SK-N-SH (cell line): ENCODE measurements around the gene GATAD2A. TPM values are rescaled to one million over a fixed set of nuclear protein-coding genes. Genes with fewer than 3 reads are reported as not detected.

Experiments
- CTCF ChIA-PET: fragments of 300-600, 350-600 bp; formaldehyde crosslinking; extraction: SDS; loops from one replicate; lab custom pipeline; 2021; lab: Yijun Ruan, JAX
- POLR2A ChIA-PET: fragments of 350-600 bp; sonication (Branson Sonifier 250); formaldehyde crosslinking; extraction: SDS; loops from one replicate; lab custom pipeline; 2020; ENCODE audit warnings: antibody characterized with exemption, inconsistent platforms; lab: Yijun Ruan, JAX
- DNase-seq: peaks from one replicate; pipeline ENCODE4 v3.0.0; 2012
- H2AFZ ChIP-seq: fragments of 200-600 bp; sonication (generic); 2 replicates; pipeline ENCODE4 v1.8.1; 2016; ENCODE audit warnings: antibody characterized with exemption, mild to moderate bottlenecking, low read depth
- H3F3A ChIP-seq: fragments of 200-600 bp; sonication (generic); replicated peaks from 2 replicates; pipeline ENCODE3; 2016; ENCODE audit warnings: antibody characterized with exemption, mild to moderate bottlenecking; ENCODE audit not compliant: insufficient read depth
- H3K27ac ChIP-seq, 2 experiments: fragments of 200-500 bp in 1 of 2; fragments of 200-600 bp in 1 of 2; sonication (Bioruptor generic) in 1 of 2; sonication (generic), shearing (Covaris generic) in 1 of 2; 2 replicates each; pipeline versions ENCODE4 v1.5.1 to v1.6.1; 2014 to 2016; ENCODE audit warnings: low read depth in 2 of 2, inconsistent platforms in 1 of 2, low read length in 1 of 2, mild to moderate bottlenecking in 1 of 2, mixed read lengths in 1 of 2
- H3K27me3 ChIP-seq: fragments of 200-600 bp; sonication (generic), shearing (Covaris generic); 2 replicates; pipeline ENCODE4 v1.6.1; 2016; ENCODE audit warnings: mixed run types; ENCODE audit not compliant: insufficient read depth
- H3K36me3 ChIP-seq, 2 experiments: fragments of 200-500 bp in 1 of 2; fragments of 200-600 bp in 1 of 2; sonication (Bioruptor generic) in 1 of 2; sonication (generic) in 1 of 2; replicated peaks in 1 of 2; 2 replicates each; pipeline versions ENCODE3 to v1.5.1; 2014 to 2016; ENCODE audit warnings: low read length in 1 of 2, mild to moderate bottlenecking in 1 of 2; ENCODE audit not compliant: insufficient read depth in 2 of 2, control insufficient read depth in 1 of 2
- H3K4me1 ChIP-seq, 2 experiments: fragments of 200-500 bp in 1 of 2; fragments of 200-600 bp in 1 of 2; sonication (Bioruptor generic) in 1 of 2; sonication (generic), shearing (Covaris generic) in 1 of 2; 2 replicates each; pipeline versions ENCODE4 v1.5.1 to v1.6.1; 2014 to 2016; ENCODE audit warnings: low read depth in 1 of 2, low read length in 1 of 2, mixed run types in 1 of 2; ENCODE audit not compliant: insufficient read depth in 2 of 2, control insufficient read depth in 1 of 2
- H3K4me2 ChIP-seq: fragments of 200-600 bp; sonication (generic), shearing (Covaris generic); 2 replicates; pipeline ENCODE4 v1.6.1; 2017; ENCODE audit warnings: mixed run types
- H3K4me3 ChIP-seq, 2 experiments: fragments of 200-500 bp in 1 of 2; fragments of 200-600 bp in 1 of 2; sonication (Bioruptor generic) in 1 of 2; sonication (generic), shearing (Covaris generic) in 1 of 2; 2 replicates each; pipeline versions ENCODE4 v1.5.1 to v1.8.1; 2014 to 2016; ENCODE audit warnings: low read depth in 2 of 2, inconsistent platforms in 1 of 2, low read length in 1 of 2, mild to moderate bottlenecking in 1 of 2, mixed read lengths in 1 of 2, moderate library complexity in 1 of 2
- H3K79me2 ChIP-seq: fragments of 200-600 bp; sonication (generic); 2 replicates; pipeline ENCODE4 v1.8.1; 2017; ENCODE audit warnings: mild to moderate bottlenecking; ENCODE audit not compliant: insufficient read depth
- H3K9ac ChIP-seq: fragments of 200-600 bp; sonication (generic); 2 replicates; pipeline ENCODE4 v1.6.1; 2017; ENCODE audit warnings: mixed run types
- H3K9me2 ChIP-seq: fragments of 200-600 bp; sonication (generic); 2 replicates; pipeline ENCODE4 v1.6.1; 2017; ENCODE audit warnings: mixed run types
- H3K9me3 ChIP-seq: fragments of 200-600 bp; sonication (generic); 2 replicates; pipeline ENCODE4 v1.6.1; 2017; ENCODE audit warnings: mixed run types, mild to moderate bottlenecking, moderate library complexity
- H4K20me1 ChIP-seq: fragments of 200-600 bp; sonication (generic); 2 replicates; pipeline ENCODE4 v1.6.1; 2017; ENCODE audit warnings: mild to moderate bottlenecking, mixed run types; ENCODE audit not compliant: insufficient read depth
- CHD2 ChIP-seq: fragments of 150-350 bp; IDR thresholded peaks from 2 replicates; pipeline ENCODE4 v1.6.1; 2018; ENCODE audit warnings: low read length; ENCODE audit not compliant: partially characterized antibody
- ELF1 ChIP-seq: IDR thresholded peaks from 2 replicates; pipeline ENCODE4 v1.4.0; 2012
- EP300 ChIP-seq, 2 experiments: IDR thresholded peaks; 2 replicates each; pipeline versions ENCODE4 v1.4.0 to v1.6.1; 2012; ENCODE audit warnings: borderline replicate concordance in 1 of 2, low read depth in 1 of 2, low read length in 1 of 2
- FOXJ3 ChIP-seq: sonication (generic); formaldehyde crosslinking; IDR thresholded peaks from 2 replicates; pipeline ENCODE4 v1.5.1; 2020; ENCODE audit warnings: mild to moderate bottlenecking, missing genetic modification reagents
- GABPA ChIP-seq: IDR thresholded peaks from 2 replicates; pipeline ENCODE4 v1.4.0; 2012; ENCODE audit warnings: low read depth, mild to moderate bottlenecking
- MAX ChIP-seq: IDR thresholded peaks from 2 replicates; pipeline ENCODE4 v1.4.0; 2012; ENCODE audit warnings: low read depth
- MXI1 ChIP-seq: IDR thresholded peaks from 2 replicates; pipeline ENCODE4 v1.6.1; 2012; ENCODE audit warnings: mild to moderate bottlenecking, low read depth, low read length, improper control_type of control experiment
- NFIC ChIP-seq: IDR thresholded peaks from 2 replicates; pipeline ENCODE4 v1.4.0; 2012; ENCODE audit warnings: borderline replicate concordance
- RFX5 ChIP-seq: IDR thresholded peaks from 2 replicates; pipeline ENCODE4 v1.6.1; 2012; ENCODE audit warnings: mild to moderate bottlenecking, improper control_type of control experiment, low read length
- SMC3 ChIP-seq: IDR thresholded peaks from 2 replicates; pipeline ENCODE4 v1.6.1; 2012; ENCODE audit warnings: low read depth, low read length, improper control_type of control experiment
- TAF1 ChIP-seq: IDR thresholded peaks from 2 replicates; pipeline ENCODE4 v1.6.1; 2012; ENCODE audit warnings: low read depth, mild to moderate bottlenecking, low read length, moderate library complexity, borderline replicate concordance
- TCF12 ChIP-seq: IDR thresholded peaks from 2 replicates; pipeline ENCODE4 v1.4.0; 2012
- USF1 ChIP-seq: IDR thresholded peaks from 2 replicates; pipeline ENCODE4 v1.4.0; 2012; ENCODE audit warnings: low read depth, borderline replicate concordance
- YY1 ChIP-seq: IDR thresholded peaks from 2 replicates; pipeline ENCODE4 v1.4.0; 2012; ENCODE audit warnings: low read depth, mild to moderate bottlenecking
- WGBS: methylation state at CpG from one replicate; pipeline ENCODE4 v1.1.6; 2017; ENCODE audit warnings: low lambda C conversion rate; 5-methylcytosine and 5-hydroxymethylcytosine counted together
- polyA plus RNA-seq, 3 experiments: library from polyadenylated mRNA; depleted of rRNA; stranded (reverse); fragments of >200 nt; gene quantifications; 2 replicates each; pipeline ENCODE4 v1.2.3, GENCODE V29; 2012
- small RNA-seq, 7 experiments: library from RNA; depleted of rRNA; stranded (forward); fragments of <200 nt; gene quantifications; one replicate each; pipeline ENCODE3, GENCODE V24; 2012
- TF ChIP-seq, protein P1 (sequence below): IDR thresholded peaks from 2 replicates; pipeline ENCODE4 v1.6.1; 2012; ENCODE audit warnings: mild to moderate bottlenecking, low read depth, low read length, moderate library complexity

Gene GATAD2A
- polyA plus RNA-seq, 1 of the 3 experiments (the other 2 are of a cell fraction): 36.6 TPM

DNA sequence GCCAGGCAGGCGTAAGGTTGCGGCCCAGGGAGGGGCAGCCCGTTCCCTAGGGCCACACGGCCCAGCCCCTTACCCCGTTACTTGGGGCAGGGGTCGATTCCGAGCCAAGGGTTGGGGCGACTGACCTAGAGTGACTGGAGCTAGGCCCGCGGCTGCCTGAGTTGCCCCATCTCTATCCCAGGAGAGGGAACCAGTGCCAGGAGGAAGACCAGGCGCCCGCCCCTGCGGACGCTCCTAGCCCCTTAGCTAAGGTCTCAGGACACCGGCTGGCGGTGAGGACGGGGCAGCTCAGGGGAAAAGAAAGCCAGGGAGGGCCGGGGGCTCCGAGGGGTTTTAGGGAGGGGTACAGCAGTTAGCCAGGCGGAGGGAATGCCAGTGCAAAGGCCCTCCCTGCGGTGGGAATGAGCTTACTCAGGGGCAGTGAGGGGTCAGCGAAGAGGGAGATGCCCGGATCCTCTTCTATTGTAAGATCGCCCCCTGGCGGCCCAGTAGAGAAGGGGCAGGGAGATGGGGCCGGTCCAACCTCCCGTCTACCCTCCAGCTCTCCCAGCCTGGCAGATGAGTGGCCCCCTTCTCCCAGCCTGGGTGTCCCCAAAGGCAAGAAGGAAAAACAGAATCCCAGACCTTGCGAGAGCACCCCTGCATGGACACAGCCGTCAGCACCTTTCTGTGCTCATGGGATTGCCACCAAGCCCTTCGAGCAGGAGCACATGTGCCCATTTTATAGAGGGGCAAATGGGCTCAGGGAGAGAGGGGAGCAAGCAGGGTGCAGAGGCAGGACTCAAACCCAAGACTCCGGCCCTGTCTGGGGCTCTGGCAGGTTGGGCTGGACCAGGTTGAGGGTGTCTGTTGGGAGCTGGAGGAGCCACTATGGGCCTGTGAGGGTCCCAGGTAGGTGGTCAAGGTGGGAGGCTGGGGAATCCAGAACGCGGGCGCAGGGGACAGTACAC lies 148.9 kb downstream of the GATAD2A start (continued):
- no peak for TF ChIP-seq USF1

DNA sequence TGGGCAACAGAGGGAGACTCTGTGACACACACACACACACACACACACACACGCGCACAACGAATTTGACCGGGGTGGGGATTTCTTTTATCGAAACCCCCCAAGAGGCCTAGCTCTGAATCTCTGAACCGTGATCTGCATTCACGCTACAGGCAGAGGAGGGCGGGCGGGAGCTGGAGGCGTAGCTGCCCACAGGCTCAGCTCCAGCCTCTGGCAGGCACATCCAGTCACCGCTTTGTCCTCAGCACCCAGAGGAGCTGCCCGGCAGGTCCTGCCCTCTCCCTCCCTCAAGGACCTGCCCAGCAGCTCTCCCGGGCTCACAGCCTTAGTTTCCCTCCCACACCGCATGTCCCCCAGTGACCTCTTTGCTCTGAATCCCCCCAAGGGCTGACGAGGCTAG lies 152.6 kb downstream of the GATAD2A start:
- H3K9me2 ChIP-seq: no peaks in the 10 kb centered on the region
- H3K4me1 ChIP-seq: no peaks in the 10 kb centered on the region; a peak in 1 of 4 replicates
- no peaks in the 10 kb centered on the region for H3F3A ChIP-seq
- no peak overlapping the region for H3K4me3 ChIP-seq
- H3K36me3 ChIP-seq: no peaks in the 10 kb centered on the region
- H3K9ac ChIP-seq: no peak overlapping the region
- ChIA-PET CTCF (interaction anchor here (0.6 to 15.7 kb wide), 3 partner anchors 24 to 1925 kb away, joined by 4 to 258 read pairs (median 5); partner anchors contain the start of genes CILP2, GMIP and YJEFN3), POLR2A (no interaction called here)
- H2AFZ ChIP-seq: no peak overlapping the region
- no peak overlapping the region for H3K4me2 ChIP-seq
- H3K27ac ChIP-seq: no peak overlapping the region
- H3K79me2 ChIP-seq: no peaks in the 10 kb centered on the region
- no peaks in the 10 kb centered on the region for H4K20me1 ChIP-seq
- DNase-seq: no peak
- no peaks in the 10 kb centered on the region for H3K9me3 ChIP-seq
- WGBS: 87% methylated on average over 11 of the region's 15 CpGs
- no peaks in the 10 kb centered on the region for H3K27me3 ChIP-seq
- TF ChIP-seq, protein P1, sequence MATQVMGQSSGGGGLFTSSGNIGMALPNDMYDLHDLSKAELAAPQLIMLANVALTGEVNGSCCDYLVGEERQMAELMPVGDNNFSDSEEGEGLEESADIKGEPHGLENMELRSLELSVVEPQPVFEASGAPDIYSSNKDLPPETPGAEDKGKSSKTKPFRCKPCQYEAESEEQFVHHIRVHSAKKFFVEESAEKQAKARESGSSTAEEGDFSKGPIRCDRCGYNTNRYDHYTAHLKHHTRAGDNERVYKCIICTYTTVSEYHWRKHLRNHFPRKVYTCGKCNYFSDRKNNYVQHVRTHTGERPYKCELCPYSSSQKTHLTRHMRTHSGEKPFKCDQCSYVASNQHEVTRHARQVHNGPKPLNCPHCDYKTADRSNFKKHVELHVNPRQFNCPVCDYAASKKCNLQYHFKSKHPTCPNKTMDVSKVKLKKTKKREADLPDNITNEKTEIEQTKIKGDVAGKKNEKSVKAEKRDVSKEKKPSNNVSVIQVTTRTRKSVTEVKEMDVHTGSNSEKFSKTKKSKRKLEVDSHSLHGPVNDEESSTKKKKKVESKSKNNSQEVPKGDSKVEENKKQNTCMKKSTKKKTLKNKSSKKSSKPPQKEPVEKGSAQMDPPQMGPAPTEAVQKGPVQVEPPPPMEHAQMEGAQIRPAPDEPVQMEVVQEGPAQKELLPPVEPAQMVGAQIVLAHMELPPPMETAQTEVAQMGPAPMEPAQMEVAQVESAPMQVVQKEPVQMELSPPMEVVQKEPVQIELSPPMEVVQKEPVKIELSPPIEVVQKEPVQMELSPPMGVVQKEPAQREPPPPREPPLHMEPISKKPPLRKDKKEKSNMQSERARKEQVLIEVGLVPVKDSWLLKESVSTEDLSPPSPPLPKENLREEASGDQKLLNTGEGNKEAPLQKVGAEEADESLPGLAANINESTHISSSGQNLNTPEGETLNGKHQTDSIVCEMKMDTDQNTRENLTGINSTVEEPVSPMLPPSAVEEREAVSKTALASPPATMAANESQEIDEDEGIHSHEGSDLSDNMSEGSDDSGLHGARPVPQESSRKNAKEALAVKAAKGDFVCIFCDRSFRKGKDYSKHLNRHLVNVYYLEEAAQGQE: no peak
- TF ChIP-seq GABPA (no peak), TAF1 (no peak), CHD2 (no peak), RFX5 (no peak), TCF12 (no peak), EP300 (IDR thresholded peaks at IDR 0.05; ENCODE audit: borderline replicate concordance in 1 of 2, low read depth in 1 of 2, low read length in 1 of 2) (no peak), NFIC (no peak), MAX (no peak), FOXJ3 (CRISPR knock-in tag) (no peak), MXI1 (no peak), SMC3 (no peak), ELF1 (no peak), YY1 (no peak)

Small RNA genes lying within 50 kb of the gene (small RNA-seq; reads per million reads assigned to genes)
- 0 reads per million in 7 experiments for gene MIR640

Other genes starting within 250 kb of the GATAD2A start
- 1.0 and 1.1 TPM in 2 replicates for gene MEF2B, start 235.4 kb upstream of the GATAD2A start, polyA plus RNA-seq (2012; rRNA removed)
- 33.7 and 36.4 TPM in 2 replicates for gene BORCS8, start 213.5 kb upstream of the GATAD2A start, polyA plus RNA-seq (2012; rRNA removed)
- 98.2 and 117 TPM in 2 replicates for gene RFXANK, start 213.4 kb upstream of the GATAD2A start, polyA plus RNA-seq (2012; rRNA removed)
- gene NR2C2AP, start 202.3 kb upstream of the GATAD2A start, polyA plus RNA-seq (2012; rRNA removed): 21.2 and 21.9 TPM in 2 replicates
- gene NCAN, start 193.7 kb upstream of the GATAD2A start, polyA plus RNA-seq (2012; rRNA removed): 0.03 and 0.10 TPM in 2 replicates
- gene TM6SF2, start 132.4 kb upstream of the GATAD2A start, polyA plus RNA-seq (2012; rRNA removed): 1.4 and 1.8 TPM in 2 replicates
- 35.1 and 43.2 TPM in 2 replicates for gene SUGP1, start 85.2 kb upstream of the GATAD2A start, polyA plus RNA-seq (2012; rRNA removed)
- 17.6 and 19.4 TPM in 2 replicates for gene MAU2, start 84.8 kb upstream of the GATAD2A start, polyA plus RNA-seq (2012; rRNA removed)
- gene TSSK6, start 109.9 kb downstream of the GATAD2A start, polyA plus RNA-seq (2012; rRNA removed): 2.3 and 3.1 TPM in 2 replicates
- 1,643 and 1,828 TPM in 2 replicates for gene NDUFA13, start 110.5 kb downstream of the GATAD2A start, polyA plus RNA-seq (2012; rRNA removed)
- 7.2 and 7.5 TPM in 2 replicates for gene YJEFN3, start 123.2 kb downstream of the GATAD2A start, polyA plus RNA-seq (2012; rRNA removed)
- gene CILP2, start 132.6 kb downstream of the GATAD2A start, polyA plus RNA-seq (2012; rRNA removed): 0.96 and 1.9 TPM in 2 replicates
- 5.1 and 6.4 TPM in 2 replicates for gene PBX4, start 213.0 kb downstream of the GATAD2A start, polyA plus RNA-seq (2012; rRNA removed)
- 4.3 and 4.5 TPM in 2 replicates for gene LPAR2, start 222.5 kb downstream of the GATAD2A start, polyA plus RNA-seq (2012; rRNA removed)
- 5.3 and 6.3 TPM in 2 replicates for gene GMIP, start 238.0 kb downstream of the GATAD2A start, polyA plus RNA-seq (2012; rRNA removed)